Aorta (tissue), 5 donors: ENCODE data around the gene VRK3. TPM values are rescaled to one million over a fixed set of nuclear protein-coding genes. Genes with fewer than 3 reads are reported as not detected.

Source experiments
- ATAC-seq: fragments of 200-7000 bp; cut with Tn5 transposase; one replicate; pipeline ENCODE4 v1.9.1; 2022; ENCODE audit warnings: moderate library complexity; ENCODE audit not compliant: low FRiP score
- DNase-seq, 2 donors: peaks; one replicate each; pipeline ENCODE4 v3.0.0-alpha.2; 2020
- H3K27ac ChIP-seq, 2 donors: one replicate each; pipeline ENCODE4 v1.5.1; 2013; ENCODE audit warnings: low read length in 2 of 2, mild to moderate bottlenecking in 2 of 2, moderate library complexity in 2 of 2, control low read depth in 1 of 2, inconsistent platforms in 1 of 2, low read depth in 1 of 2
- H3K27me3 ChIP-seq, 2 donors: one replicate each; pipeline ENCODE4 v1.6.1; 2013; ENCODE audit warnings: control low read depth in 1 of 2, low read length in 1 of 2, mild to moderate bottlenecking in 1 of 2, moderate library complexity in 1 of 2; ENCODE audit not compliant: insufficient read depth in 2 of 2, control insufficient read depth in 1 of 2
- H3K36me3 ChIP-seq, 2 donors: one replicate each; pipeline ENCODE4 v1.6.1; 2013; ENCODE audit warnings: control low read depth in 1 of 2, low read length in 1 of 2, mild to moderate bottlenecking in 1 of 2; ENCODE audit not compliant: insufficient read depth in 2 of 2, control insufficient read depth in 1 of 2
- H3K4me1 ChIP-seq, 2 donors: one replicate each; pipeline ENCODE4 v1.6.1; 2013; ENCODE audit warnings: low read length in 2 of 2, control low read depth in 1 of 2, mild to moderate bottlenecking in 1 of 2, moderate library complexity in 1 of 2; ENCODE audit not compliant: insufficient read depth in 2 of 2, control insufficient read depth in 1 of 2
- H3K4me3 ChIP-seq, 2 donors: one replicate each; pipeline ENCODE4 v1.5.1; 2013; ENCODE audit warnings: low read length in 2 of 2, control low read depth in 1 of 2, mild to moderate bottlenecking in 1 of 2
- H3K9me3 ChIP-seq: one replicate; pipeline ENCODE4 v1.6.1; 2013; ENCODE audit warnings: mild to moderate bottlenecking, low read length; ENCODE audit not compliant: control insufficient read depth
- WGBS, 2 donors: extraction: QIAGEN DNeasy Blood & Tissue Kit; methylation state at CpG; one replicate each; pipeline ENCODE4 v1.1.7; 2013; 5-methylcytosine and 5-hydroxymethylcytosine counted together
- intact Hi-C, 2 donors: fragments of 100-400 bp; cut with DNase I; formaldehyde crosslinking; loops; one replicate each; pipeline versions ENCODE4 v1.14.2 to v1.15.0; 2022
- polyA plus RNA-seq, 2 donors: library from polyadenylated mRNA; stranded (reverse); fragments of 200-250 nt; gene quantifications; one replicate each; pipeline ENCODE4 v1.2.3, GENCODE V29; 2013
- total RNA-seq, 2 donors: library from RNA; stranded (reverse); fragmentation: NEBNext Ultra II Directional; extraction: Animal tissue kit (Norgen Biotek cat#: 25700); gene quantifications; one replicate each; pipeline ENCODE4 v1.2.1, GENCODE V29; 2021
- donor health status: healthy with polysubstance abuse.
- donor health status: Bipolar disorder and iron deficiency.
- donor health status: DM: no; HTN: no; CAD: no.
- donor health status: DM: no; HTN: no; CAD: no.
- donor health status: DM: yes; HTN: yes; CAD: no.

The VRK3 gene
- total and polyA plus RNA-seq, 4 donors, result 23.7 to 40.5 (median 31.8) TPM

- Histone ChIP-seq H3K4me3 (no peak overlapping the region), H3K36me3 (peaks cover 0 to 12% of the 10 kb centered on the region in 2 donors), H3K4me1 (no peaks in the 10 kb centered on the region), H3K27me3 (no peaks in the 10 kb centered on the region), H3K9me3 (no peaks in the 10 kb centered on the region), H3K27ac (peak overlapping the region in 1 of 2 donors; percentile 29)
- peak; percentile 63 for ATAC-seq
- intact Hi-C loops, result no loop called here
- DNase-seq, result no peak
- 11 to 28% methylated on average over 6 of the region's 6 CpGs for WGBS, 2 donors
Measured at GRCh38 chr19:50002386-50002960, 22.7 kb downstream of the VRK3 start.

GRCh38 chr19:50001775-50002174 lies 23.4 kb downstream of the VRK3 start:
- no peak overlapping the region for H3K27ac ChIP-seq
- intact Hi-C loops, result no loop called here
- H3K4me3 ChIP-seq, result no peak overlapping the region
- DNase-seq, result no peak
- peaks cover 0 to 7% of the 10 kb centered on the region in 2 donors for H3K36me3 ChIP-seq
- H3K27me3 ChIP-seq, result no peaks in the 10 kb centered on the region
- no peaks in the 10 kb centered on the region for H3K4me1 ChIP-seq
- no peak for ATAC-seq
- H3K9me3 ChIP-seq, result no peaks in the 10 kb centered on the region
- WGBS, 2 donors, result 93 to 95% methylated on average over 8 of the region's 8 CpGs

GRCh38 chr19:50000841-50001557 lies 24.2 kb downstream of the VRK3 start:
- H3K9me3 ChIP-seq, result no peaks in the 10 kb centered on the region
- no peak overlapping the region for H3K4me3 ChIP-seq
- peaks cover 0 to 7% of the 10 kb centered on the region in 2 donors for H3K36me3 ChIP-seq
- H3K4me1 ChIP-seq, result no peaks in the 10 kb centered on the region
- 91% methylated on average over 16 of the region's 16 CpGs for WGBS, 2 donors
- H3K27me3 ChIP-seq, result no peaks in the 10 kb centered on the region
- ATAC-seq (no peak), DNase-seq (no peak)
- no peak overlapping the region for H3K27ac ChIP-seq
- intact Hi-C loops, result no loop called here

GRCh38 chr19:50000038-50000840 lies 24.9 kb downstream of the VRK3 start:
- Histone ChIP-seq H3K4me1 (no peaks in the 10 kb centered on the region), H3K27ac (no peak overlapping the region), H3K9me3 (no peaks in the 10 kb centered on the region), H3K27me3 (no peaks in the 10 kb centered on the region), H3K36me3 (peaks cover 0 to 7% of the 10 kb centered on the region in 2 donors), H3K4me3 (no peak overlapping the region)
- 91 to 92% methylated on average over 20 of the region's 20 CpGs for WGBS, 2 donors
- DNase-seq (no peak), ATAC-seq (no peak)
- intact Hi-C loops, result no loop called here

GRCh38 chr19:49999371-50000010 lies 25.7 kb downstream of the VRK3 start:
- intact Hi-C loops, result no loop called here
- H3K27me3 ChIP-seq, result no peaks in the 10 kb centered on the region
- no peaks in the 10 kb centered on the region for H3K9me3 ChIP-seq
- H3K27ac ChIP-seq, result no peak overlapping the region
- ATAC-seq (no peak), DNase-seq (no peak)
- no peaks in the 10 kb centered on the region for H3K4me1 ChIP-seq
- no peak overlapping the region for H3K4me3 ChIP-seq
- peaks cover 0 to 7% of the 10 kb centered on the region in 2 donors for H3K36me3 ChIP-seq
- WGBS, 2 donors, result 49 to 52% methylated on average over 6 of the region's 6 CpGs

- H3K36me3 ChIP-seq, result peaks cover 0 to 11% of the 10 kb centered on the region in 2 donors
- WGBS, 2 donors, result 78 to 81% methylated on average over 5 of the region's 5 CpGs
- no peaks in the 10 kb centered on the region for H3K4me1 ChIP-seq
- H3K4me3 ChIP-seq, result no peak overlapping the region
- ATAC-seq, result no peak
- H3K27me3 ChIP-seq, result no peaks in the 10 kb centered on the region
- DNase-seq, result no peak
- H3K9me3 ChIP-seq, result no peaks in the 10 kb centered on the region
- intact Hi-C loops, result no loop called here
- no peak overlapping the region for H3K27ac ChIP-seq
Measured at GRCh38 chr19:49997709-49998108, 27.5 kb downstream of the VRK3 start.

GRCh38 chr19:49988433-49988832 lies 36.7 kb downstream of the VRK3 start:
- Histone ChIP-seq H3K27ac (no peak overlapping the region), H3K9me3 (no peaks in the 10 kb centered on the region), H3K4me3 (no peak overlapping the region), H3K4me1 (no peaks in the 10 kb centered on the region), H3K36me3 (peaks cover 0 to 8% of the 10 kb centered on the region in 2 donors), H3K27me3 (no peaks in the 10 kb centered on the region)
- ATAC-seq, result no peak
- 95% methylated on average over 9 of the region's 9 CpGs for WGBS, 2 donors
- no peak for DNase-seq
- intact Hi-C loops, result no loop called here

- DNase-seq, result no peak
- no peaks in the 10 kb centered on the region for H3K9me3 ChIP-seq
- H3K27me3 ChIP-seq, result no peaks in the 10 kb centered on the region
- peaks cover 0 to 8% of the 10 kb centered on the region in 2 donors for H3K36me3 ChIP-seq
- intact Hi-C loops, result no loop called here
- 96 to 97% methylated on average over 5 of the region's 5 CpGs for WGBS, 2 donors
- H3K4me3 ChIP-seq, result no peak overlapping the region
- ATAC-seq, result no peak
- H3K4me1 ChIP-seq, result no peaks in the 10 kb centered on the region
- H3K27ac ChIP-seq, result no peak overlapping the region
Measured at GRCh38 chr19:49988007-49988406, 37.2 kb downstream of the VRK3 start.
